HepG2 (cell line): ENCODE results near the gene NBPF4. TPM values are rescaled to one million over a fixed set of nuclear protein-coding genes. Genes with fewer than 3 reads are reported as not detected.

Experiments
- ATAC-seq: fragments of 200-7000 bp; cut with Tn5 transposase; 3 replicates; pipeline ENCODE4 v1.9.1; 2020; ENCODE audit warnings: mild to moderate bottlenecking, moderate library complexity
- BruUV-seq: library from RNA; stranded (reverse); fragments of 400-500 nt; replicated peaks from 2 replicates; lab custom pipeline; 2021; lab: Mats Ljungman, UMichigan
- CTCF ChIA-PET: fragments of 300-600 bp; formaldehyde crosslinking; extraction: SDS; loops from one replicate; lab custom pipeline; 2021; ENCODE audit warnings: low total read pairs, inconsistent platforms, low intra/inter-chr PET ratio; lab: Yijun Ruan, JAX
- POLR2A ChIA-PET: fragments of 350-600 bp; sonication (Branson Sonifier 250); formaldehyde crosslinking; loops from one replicate; lab custom pipeline; 2020; ENCODE audit warnings: antibody characterized with exemption, inconsistent platforms; lab: Yijun Ruan, JAX
- DNase-seq: peaks from one replicate; pipeline ENCODE4 v3.0.0-alpha.2; 2015; ENCODE audit warnings: low spot score
- FAIRE-seq: peaks from 3 replicates; lab custom pipeline; 2011; peaks lifted over from hg19 to GRCh38; lab: Jason Lieb, UNC
- H2AFZ ChIP-seq: one replicate; pipeline ENCODE4 v1.6.1; 2011; ENCODE audit warnings: low read length, inconsistent platforms
- H3K27ac ChIP-seq: fragments of 300-600 bp; 3 replicates; pipeline ENCODE4 v1.8.0; 2011; ENCODE audit warnings: mixed run types, mild to moderate bottlenecking, mixed read lengths, low read length, inconsistent platforms; ENCODE audit not compliant: insufficient read depth; ENCODE audit errors: extremely low read length
- H3K27me3 ChIP-seq, 2 experiments: fragments of 200-600 bp in 1 of 2; 2 replicates in 1 of 2; 3 replicates in 1 of 2; pipeline versions ENCODE4 v1.6.0 to v1.8.0; 2011; ENCODE audit warnings: low read length in 2 of 2, mild to moderate bottlenecking in 2 of 2, moderate library complexity in 2 of 2, inconsistent platforms in 1 of 2; ENCODE audit not compliant: insufficient read depth in 2 of 2, control insufficient read depth in 1 of 2
- H3K36me3 ChIP-seq, 2 experiments: fragments of 200-600 bp in 1 of 2; replicated peaks in 1 of 2; 2 replicates in 1 of 2; 3 replicates in 1 of 2; pipeline versions ENCODE4 v1.5.1 to v1.8.0; 2011; ENCODE audit warnings: low read length in 2 of 2, inconsistent platforms in 1 of 2; ENCODE audit not compliant: insufficient read depth in 2 of 2, control insufficient read depth in 1 of 2
- H3K4me1 ChIP-seq: 2 replicates; pipeline ENCODE4 v1.5.1; 2012; ENCODE audit warnings: low read length, inconsistent platforms; ENCODE audit not compliant: insufficient read depth
- H3K4me2 ChIP-seq: 2 replicates; pipeline ENCODE4 v1.6.0; 2011; ENCODE audit warnings: low read depth, low read length, inconsistent platforms
- H3K4me3 ChIP-seq, 3 experiments: fragments of 200-600 bp in 1 of 3; sonication (generic), shearing (Covaris generic) in 1 of 3; replicated peaks in 1 of 3; 2 replicates each; pipeline ENCODE4 v1.5.1; 2011 to 2016; ENCODE audit warnings: low read length in 3 of 3, inconsistent platforms in 2 of 3, low read depth in 2 of 3, mild to moderate bottlenecking in 2 of 3, control low read depth in 1 of 3, mixed read lengths in 1 of 3; ENCODE audit not compliant: insufficient read depth in 1 of 3
- H3K79me2 ChIP-seq: one replicate; pipeline ENCODE4 v1.6.1; 2011; ENCODE audit warnings: low read length, inconsistent platforms; ENCODE audit not compliant: insufficient read depth
- H3K9ac ChIP-seq: 2 replicates; pipeline ENCODE4 v1.6.0; 2011; ENCODE audit warnings: mild to moderate bottlenecking, low read depth, low read length, inconsistent platforms; ENCODE audit not compliant: insufficient read depth
- H3K9me3 ChIP-seq: 2 replicates; pipeline ENCODE4 v1.5.1; 2012; ENCODE audit warnings: mild to moderate bottlenecking, low read length
- H4K20me1 ChIP-seq: 2 replicates; pipeline ENCODE4 v1.6.0; 2011; ENCODE audit warnings: inconsistent platforms, mild to moderate bottlenecking, low read length, moderate library complexity; ENCODE audit not compliant: insufficient read depth
- FIP1L1 ChIP-seq: fragments of 200-400 bp; formaldehyde crosslinking; IDR thresholded peaks from 2 replicates; pipeline ENCODE4 v1.6.1; 2018; ENCODE audit warnings: low read depth, mild to moderate bottlenecking, low read length, moderate library complexity, borderline replicate concordance; ENCODE audit not compliant: insufficient read depth
- FOXC1 ChIP-seq: sonication (generic); formaldehyde crosslinking; IDR thresholded peaks from 2 replicates; pipeline ENCODE4 v1.8.0; 2022; ENCODE audit warnings: mild to moderate bottlenecking, missing genetic modification reagents, borderline replicate concordance
- KAT2B ChIP-seq: fragments of 150-350 bp; IDR thresholded peaks from 2 replicates; pipeline ENCODE4 v1.6.1; 2014; ENCODE audit warnings: low read depth, low read length, borderline replicate concordance
- KAT7 ChIP-seq: IDR thresholded peaks from 2 replicates; pipeline ENCODE4 v1.6.1; 2018; ENCODE audit warnings: borderline replicate concordance, missing compliant biosample characterization
- MEIS2 ChIP-seq: sonication (generic); formaldehyde crosslinking; IDR thresholded peaks from 2 replicates; pipeline ENCODE4 v1.9.0; 2021; ENCODE audit warnings: mild to moderate bottlenecking, missing genetic modification reagents
- PCBP2 ChIP-seq: fragments of 200-400 bp; formaldehyde crosslinking; optimal IDR thresholded peaks from 2 replicates; pipeline ENCODE3; 2018; ENCODE audit warnings: low read length, low read depth; ENCODE audit not compliant: poor library complexity, severe bottlenecking
- SMAD3 ChIP-seq: sonication (generic); formaldehyde crosslinking; IDR thresholded peaks from 2 replicates; pipeline ENCODE4 v1.4.0; 2020; ENCODE audit warnings: missing genetic modification reagents
- TRIM24 ChIP-seq: sonication (generic); formaldehyde crosslinking; IDR thresholded peaks from 2 replicates; pipeline ENCODE4 v1.8.0; 2022; ENCODE audit warnings: mild to moderate bottlenecking, missing genetic modification reagents
- ZKSCAN8 ChIP-seq: IDR thresholded peaks from 2 replicates; pipeline ENCODE4 v1.6.1; 2016; ENCODE audit warnings: borderline replicate concordance, missing genetic modification reagents, missing compliant biosample characterization
- ZSCAN20 ChIP-seq: sonication (generic); formaldehyde crosslinking; IDR thresholded peaks from 2 replicates; pipeline ENCODE4 v1.4.0; 2020; ENCODE audit warnings: missing genetic modification reagents, mild to moderate bottlenecking, borderline replicate concordance
- WGBS: methylation state at CpG from one replicate; pipeline ENCODE4 v1.1.6; 2017; ENCODE audit warnings: low lambda C conversion rate; 5-methylcytosine and 5-hydroxymethylcytosine counted together
- in situ Hi-C: cut with HindIII; loops from 2 replicates; pipeline ENCODE4 v1.10.0; 2017; ENCODE audit warnings: low pct_unique_long_range_greater_than_20kb; ENCODE audit not compliant: extremely low pct_ligation_motif_present
- intact Hi-C: fragments of 100-400 bp; cut with micrococcal nuclease; formaldehyde crosslinking; loops from one replicate; pipeline ENCODE4 v1.10.0; 2022; ENCODE audit not compliant: unreplicated experiment
- polyA plus RNA-seq, 8 experiments: library from polyadenylated mRNA; depleted of rRNA in 3 of 8; stranded (reverse) in 7 of 8; unstranded in 1 of 8; fragments of >200 nt; fragmentation: Illumina TruSeq in 4 of 8; extraction: Trizol in 4 of 8; gene quantifications; 2 replicates each; pipeline versions ENCODE4 v1.2.1 to v1.2.3, GENCODE V29; 2011 to 2016; ENCODE audit warnings: low read depth in 4 of 8, missing spikeins in 1 of 8, mixed read lengths in 1 of 8; ENCODE audit not compliant: insufficient read depth in 1 of 8
- total RNA-seq, 5 experiments: library from RNA; depleted of rRNA; stranded (reverse); fragments of >200 nt; fragmentation: Illumina TruSeq; extraction: Trizol; gene quantifications; 2 replicates each; pipeline ENCODE4 v1.2.3, GENCODE V29; 2016; ENCODE audit warnings: low read depth in 1 of 5
- TF ChIP-seq, protein P1 (sequence below): sonication (generic); formaldehyde crosslinking; IDR thresholded peaks from 2 replicates; pipeline ENCODE4 v1.5.0; 2020; ENCODE audit warnings: missing genetic modification reagents
- TF ChIP-seq, protein P2 (sequence below): sonication (generic); formaldehyde crosslinking; IDR thresholded peaks from 2 replicates; pipeline ENCODE4 v1.8.0; 2022; ENCODE audit warnings: mild to moderate bottlenecking, missing genetic modification reagents, borderline replicate concordance
- TF ChIP-seq, protein P3 (sequence below): sonication (generic); formaldehyde crosslinking; IDR thresholded peaks from 2 replicates; pipeline ENCODE4 v1.4.0; 2020; ENCODE audit warnings: mild to moderate bottlenecking, missing genetic modification reagents

NBPF4 gene
- total and polyA plus RNA-seq, 2 of the 13 experiments (the other 11 are each of a cell fraction or from before 2014, with no cell fraction given) = not detected

DNA sequence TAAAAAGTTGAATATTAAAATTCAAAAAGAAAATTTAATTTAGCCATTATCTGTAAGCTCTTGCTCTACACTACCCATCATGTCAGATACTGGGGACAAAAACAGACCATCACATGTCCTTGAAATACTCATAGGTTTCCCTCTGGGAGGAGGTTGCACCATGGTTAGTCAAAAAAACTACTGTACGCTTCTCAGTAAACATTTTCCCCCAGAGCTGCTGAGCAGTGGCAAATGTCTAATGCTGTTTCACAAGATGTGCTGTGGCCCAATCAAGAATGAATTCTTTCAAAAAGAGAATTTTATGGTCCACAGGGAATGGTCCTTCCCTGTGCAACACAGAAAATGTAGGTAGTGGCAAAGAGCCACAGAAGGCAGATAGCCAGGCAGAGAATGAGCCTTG is 49.8 kb downstream of the NBPF4 start:
- intact Hi-C loops (no loop called here), in situ Hi-C loops (no loop called here)
- WGBS = 53% methylated on average over 1 of the region's 1 CpG
- no peak overlapping the region for H3K4me2 ChIP-seq
- ChIA-PET POLR2A (no interaction called here), CTCF (no interaction called here)
- no peaks in the 10 kb centered on the region for H4K20me1 ChIP-seq
- no peak overlapping the region for H3K4me3 ChIP-seq
- peaks cover 5% of the 10 kb centered on the region; the same call in 1 of the 2 replicates for H3K9me3 ChIP-seq
- 0 out of 5 replicates have a peak, but pooled peaks cover 0 to 7% of the 10 kb centered on the region in 2 experiments for H3K36me3 ChIP-seq
- H3K27ac ChIP-seq = no peak overlapping the region
- H3K4me1 ChIP-seq = 0 out of 2 replicates have a peak, but pooled peaks cover 14% of the 10 kb centered on the region
- ATAC-seq = no peak
- no peak overlapping the region for H3K9ac ChIP-seq
- H3K27me3 ChIP-seq = no peaks in the 10 kb centered on the region
- DNase-seq = no peak
- no peak for FAIRE-seq
- no TSS peak for BruUV-seq
- no peak overlapping the region for H2AFZ ChIP-seq
- TF ChIP-seq MEIS2 (CRISPR knock-in tag) = no peak
- TF ChIP-seq, protein P1, sequence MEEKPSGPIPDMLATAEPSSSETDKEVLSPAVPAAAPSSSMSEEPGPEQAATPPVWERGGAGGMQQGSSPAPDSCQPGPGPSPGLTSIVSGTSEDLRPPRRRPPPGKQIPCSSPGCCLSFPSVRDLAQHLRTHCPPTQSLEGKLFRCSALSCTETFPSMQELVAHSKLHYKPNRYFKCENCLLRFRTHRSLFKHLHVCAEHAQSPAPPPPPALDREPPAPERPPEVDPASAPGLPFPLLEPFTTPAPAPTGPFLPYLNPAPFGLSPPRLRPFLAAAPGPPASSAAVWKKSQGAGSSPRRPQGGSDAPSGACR (CRISPR knock-in tag) = no peak
- no peak for TF ChIP-seq TRIM24 (CRISPR knock-in tag)
- no peak for TF ChIP-seq FIP1L1
- TF ChIP-seq ZSCAN20 (CRISPR knock-in tag) = no peak
- no peak for TF ChIP-seq KAT7 (CRISPR knock-in tag)
- no peak for TF ChIP-seq FOXC1 (CRISPR knock-in tag)
- TF ChIP-seq, protein P2, sequence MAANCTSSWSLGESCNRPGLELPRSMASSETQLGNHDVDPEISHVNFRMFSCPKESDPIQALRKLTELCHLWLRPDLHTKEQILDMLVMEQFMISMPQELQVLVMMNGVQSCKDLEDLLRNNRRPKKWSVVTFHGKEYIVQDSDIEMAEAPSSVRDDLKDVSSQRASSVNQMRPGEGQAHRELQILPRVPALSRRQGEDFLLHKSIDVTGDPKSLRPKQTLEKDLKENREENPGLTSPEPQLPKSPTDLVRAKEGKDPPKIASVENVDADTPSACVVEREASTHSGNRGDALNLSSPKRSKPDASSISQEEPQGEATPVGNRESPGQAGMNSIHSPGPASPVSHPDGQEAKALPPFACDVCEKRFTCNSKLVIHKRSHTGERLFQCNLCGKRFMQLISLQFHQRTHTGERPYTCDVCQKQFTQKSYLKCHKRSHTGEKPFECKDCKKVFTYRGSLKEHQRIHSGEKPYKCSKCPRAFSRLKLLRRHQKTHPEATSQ (CRISPR knock-in tag) = no peak
- no peak for TF ChIP-seq SMAD3
- TF ChIP-seq ZKSCAN8 (CRISPR knock-in tag) = no peak
- no peak for TF ChIP-seq PCBP2
- TF ChIP-seq, protein P3, sequence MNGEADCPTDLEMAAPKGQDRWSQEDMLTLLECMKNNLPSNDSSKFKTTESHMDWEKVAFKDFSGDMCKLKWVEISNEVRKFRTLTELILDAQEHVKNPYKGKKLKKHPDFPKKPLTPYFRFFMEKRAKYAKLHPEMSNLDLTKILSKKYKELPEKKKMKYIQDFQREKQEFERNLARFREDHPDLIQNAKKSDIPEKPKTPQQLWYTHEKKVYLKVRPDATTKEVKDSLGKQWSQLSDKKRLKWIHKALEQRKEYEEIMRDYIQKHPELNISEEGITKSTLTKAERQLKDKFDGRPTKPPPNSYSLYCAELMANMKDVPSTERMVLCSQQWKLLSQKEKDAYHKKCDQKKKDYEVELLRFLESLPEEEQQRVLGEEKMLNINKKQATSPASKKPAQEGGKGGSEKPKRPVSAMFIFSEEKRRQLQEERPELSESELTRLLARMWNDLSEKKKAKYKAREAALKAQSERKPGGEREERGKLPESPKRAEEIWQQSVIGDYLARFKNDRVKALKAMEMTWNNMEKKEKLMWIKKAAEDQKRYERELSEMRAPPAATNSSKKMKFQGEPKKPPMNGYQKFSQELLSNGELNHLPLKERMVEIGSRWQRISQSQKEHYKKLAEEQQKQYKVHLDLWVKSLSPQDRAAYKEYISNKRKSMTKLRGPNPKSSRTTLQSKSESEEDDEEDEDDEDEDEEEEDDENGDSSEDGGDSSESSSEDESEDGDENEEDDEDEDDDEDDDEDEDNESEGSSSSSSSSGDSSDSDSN (CRISPR knock-in tag) = no peak
- TF ChIP-seq KAT2B = no peak
- no peaks in the 10 kb centered on the region for H3K79me2 ChIP-seq
